GM23338 (cell line): ENCODE data around the gene LIMK2.

Source experiments
- EZH2 ChIP-seq: fragments of 200-600 bp; sonication (generic); IDR thresholded peaks from one replicate; pipeline ENCODE4 v1.8.0; 2017; ENCODE audit warnings: antibody characterized with exemption, mild to moderate bottlenecking, low read depth; ENCODE audit not compliant: unreplicated experiment
- EZH2phosphoT487 ChIP-seq: fragments of 200-600 bp; sonication (generic); IDR thresholded peaks from one replicate; pipeline ENCODE4 v1.8.1; 2018; ENCODE audit warnings: antibody characterized with exemption; ENCODE audit not compliant: unreplicated experiment
- POLR2AphosphoS5 ChIP-seq: IDR thresholded peaks from 2 replicates; pipeline ENCODE4 v1.6.1; 2016; ENCODE audit warnings: antibody characterized with exemption, low read depth
- STAT1 ChIP-seq: IDR thresholded peaks from one replicate; pipeline ENCODE4 v1.6.1; 2016; ENCODE audit warnings: antibody characterized with exemption; ENCODE audit not compliant: unreplicated experiment
- TF ChIP-seq, protein P1 (sequence below), 2 experiments: fragments of 200-600 bp in 1 of 2; sonication (generic) in 1 of 2; conservative IDR thresholded peaks; 2 replicates each; pipeline versions ENCODE4 v1.5.1 to v1.6.1; 2016 to 2017; ENCODE audit warnings: antibody characterized with exemption in 2 of 2, low read depth in 2 of 2, mild to moderate bottlenecking in 2 of 2, moderate library complexity in 1 of 2

DNA sequence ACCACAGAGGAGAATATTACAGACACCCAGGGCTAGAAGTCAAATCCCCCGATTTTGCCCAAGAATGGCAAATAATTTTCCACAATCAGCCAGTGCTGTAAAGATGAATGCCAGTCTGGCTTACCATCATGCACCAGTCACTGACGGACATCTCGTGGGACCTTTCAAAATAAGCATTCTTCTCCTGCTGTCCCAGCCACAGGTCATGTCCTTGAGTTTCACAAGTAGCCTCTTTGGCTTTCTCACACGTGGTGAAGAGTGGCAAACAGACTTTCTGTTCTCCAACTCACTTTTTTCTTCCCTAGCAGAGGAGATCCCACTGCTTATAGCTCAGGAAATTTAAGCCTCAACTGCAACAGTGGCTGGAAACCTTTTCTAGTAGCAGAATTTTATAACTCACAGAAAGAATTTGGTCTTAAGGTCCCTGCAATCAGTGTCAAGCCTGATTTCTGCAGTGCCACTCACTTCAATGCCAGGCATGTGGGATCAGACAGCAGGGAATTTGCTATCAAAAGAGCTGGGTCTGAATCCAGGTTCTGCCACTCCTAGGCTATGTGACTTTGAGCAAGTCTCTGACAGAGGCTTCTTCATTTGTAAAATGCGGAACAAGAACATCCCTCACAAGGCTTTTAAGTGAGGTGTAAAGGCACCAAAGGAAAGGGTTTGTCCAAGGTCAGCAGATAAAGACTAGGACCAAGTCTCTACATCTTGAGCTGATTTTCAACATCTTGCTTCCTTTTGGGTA, 76.6 kb downstream of the LIMK2 start:
- TF ChIP-seq, protein P1, sequence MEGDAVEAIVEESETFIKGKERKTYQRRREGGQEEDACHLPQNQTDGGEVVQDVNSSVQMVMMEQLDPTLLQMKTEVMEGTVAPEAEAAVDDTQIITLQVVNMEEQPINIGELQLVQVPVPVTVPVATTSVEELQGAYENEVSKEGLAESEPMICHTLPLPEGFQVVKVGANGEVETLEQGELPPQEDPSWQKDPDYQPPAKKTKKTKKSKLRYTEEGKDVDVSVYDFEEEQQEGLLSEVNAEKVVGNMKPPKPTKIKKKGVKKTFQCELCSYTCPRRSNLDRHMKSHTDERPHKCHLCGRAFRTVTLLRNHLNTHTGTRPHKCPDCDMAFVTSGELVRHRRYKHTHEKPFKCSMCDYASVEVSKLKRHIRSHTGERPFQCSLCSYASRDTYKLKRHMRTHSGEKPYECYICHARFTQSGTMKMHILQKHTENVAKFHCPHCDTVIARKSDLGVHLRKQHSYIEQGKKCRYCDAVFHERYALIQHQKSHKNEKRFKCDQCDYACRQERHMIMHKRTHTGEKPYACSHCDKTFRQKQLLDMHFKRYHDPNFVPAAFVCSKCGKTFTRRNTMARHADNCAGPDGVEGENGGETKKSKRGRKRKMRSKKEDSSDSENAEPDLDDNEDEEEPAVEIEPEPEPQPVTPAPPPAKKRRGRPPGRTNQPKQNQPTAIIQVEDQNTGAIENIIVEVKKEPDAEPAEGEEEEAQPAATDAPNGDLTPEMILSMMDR (conservative IDR thresholded peaks at IDR 0.05; ENCODE audit: low read depth in 2 of 2), result no peak
- TF ChIP-seq EZH2 (no peak), EZH2phosphoT487 (no peak), STAT1 (no peak), POLR2AphosphoS5 (no peak)
